Type B pancreatic cell (in vitro differentiated cells): ENCODE results near the gene SLFNL1. TPM values are rescaled to one million over a fixed set of nuclear protein-coding genes. Genes with fewer than 3 reads are reported as not detected.

Source experiments
- DNase-seq: peaks from one replicate; pipeline ENCODE4 v3.0.0; 2021; ENCODE audit warnings: mixed read lengths; ENCODE audit not compliant: unreplicated experiment; ENCODE audit errors: extremely low spot score
- H3K27ac Mint-ChIP-seq: 2 replicates; pipeline ENCODE4 v1.8.0; 2021; ENCODE audit warnings: mild to moderate bottlenecking, mixed read lengths
- H3K27me3 Mint-ChIP-seq: 2 replicates; pipeline ENCODE4 v1.8.0; 2021; ENCODE audit warnings: mixed read lengths
- H3K36me3 Mint-ChIP-seq: 2 replicates; pipeline ENCODE4 v1.8.0; 2021; ENCODE audit warnings: mixed read lengths
- H3K4me1 Mint-ChIP-seq: one replicate; pipeline ENCODE4 v1.8.0; 2021; ENCODE audit warnings: mixed read lengths; ENCODE audit not compliant: unreplicated experiment
- H3K4me3 Mint-ChIP-seq: 2 replicates; pipeline ENCODE4 v1.8.0; 2021; ENCODE audit warnings: mild to moderate bottlenecking, mixed read lengths
- H3K9me3 Mint-ChIP-seq: 2 replicates; pipeline ENCODE4 v1.8.0; 2021; ENCODE audit warnings: mixed read lengths
- CTCF ChIP-seq: fragments of 200-600 bp; sonication (generic); conservative IDR thresholded peaks from 2 replicates; pipeline ENCODE4 v1.5.0; 2021; ENCODE audit warnings: antibody characterized with exemption, mild to moderate bottlenecking
- total RNA-seq: library from RNA; stranded (reverse); gene quantifications from 2 replicates; pipeline ENCODE4 v1.2.1, GENCODE V29; 2021; ENCODE audit warnings: low replicate concordance

Gene SLFNL1
- total RNA-seq, 1 donor from 2014 or later: 0.60 TPM

GRCh38 chr1:41020109-41020576 is 1.4 kb downstream of the SLFNL1 start:
- no peak overlapping the region for H3K4me3 Mint-ChIP-seq
- no peak for DNase-seq
- no peak overlapping the region for H3K27ac Mint-ChIP-seq
- H3K36me3 Mint-ChIP-seq: peaks cover 4% of the 10 kb centered on the region
- peaks cover 18% of the 10 kb centered on the region for H3K4me1 Mint-ChIP-seq
- TF ChIP-seq CTCF: no peak
- no peaks in the 10 kb centered on the region for H3K9me3 Mint-ChIP-seq
- H3K27me3 Mint-ChIP-seq: no peaks in the 10 kb centered on the region

- H3K27ac Mint-ChIP-seq: peak overlapping the region; percentile 50
- TF ChIP-seq CTCF: no peak
- no peak overlapping the region for H3K4me3 Mint-ChIP-seq
- no peak for DNase-seq
- no peaks in the 10 kb centered on the region for H3K9me3 Mint-ChIP-seq
- peaks cover 11% of the 10 kb centered on the region for H3K4me1 Mint-ChIP-seq
- H3K27me3 Mint-ChIP-seq: no peaks in the 10 kb centered on the region
- H3K36me3 Mint-ChIP-seq: peaks cover 4% of the 10 kb centered on the region
Observed at GRCh38 chr1:41019353-41019745, 2.2 kb downstream of the SLFNL1 start.

- no peak for TF ChIP-seq CTCF
- Mint-ChIP-seq H3K4me3 (no peak overlapping the region), H3K27ac (no peak overlapping the region), H3K36me3 (peaks cover 7% of the 10 kb centered on the region), H3K4me1 (peaks cover 7% of the 10 kb centered on the region), H3K27me3 (no peaks in the 10 kb centered on the region), H3K9me3 (no peaks in the 10 kb centered on the region)
- no peak for DNase-seq
Observed at GRCh38 chr1:41018018-41018410, 3.5 kb downstream of the SLFNL1 start.

- Mint-ChIP-seq H3K36me3 (peaks cover 11% of the 10 kb centered on the region), H3K27me3 (no peaks in the 10 kb centered on the region), H3K9me3 (no peaks in the 10 kb centered on the region), H3K4me1 (peaks cover 6% of the 10 kb centered on the region), H3K4me3 (no peak overlapping the region), H3K27ac (no peak overlapping the region)
- no peak for TF ChIP-seq CTCF
- no peak for DNase-seq
Observed at GRCh38 chr1:41017141-41018017, 4.1 kb downstream of the SLFNL1 start.

GRCh38 chr1:41015897-41016470 is 5.5 kb downstream of the SLFNL1 start:
- TF ChIP-seq CTCF: no peak
- Mint-ChIP-seq H3K27ac (no peak overlapping the region), H3K27me3 (no peaks in the 10 kb centered on the region), H3K9me3 (no peaks in the 10 kb centered on the region), H3K4me1 (no peaks in the 10 kb centered on the region), H3K4me3 (no peak overlapping the region), H3K36me3 (peaks cover 22% of the 10 kb centered on the region)
- DNase-seq: no peak
